Fibroblast of mammary gland (primary cell): ENCODE data around the gene TMUB2.

ENCODE experiments used
- DNase-seq: peaks from one replicate; pipeline ENCODE4 v3.0.0-alpha.2; 2010; ENCODE audit warnings: low read depth
- H3K4me3 ChIP-seq: 2 replicates; pipeline ENCODE4 v1.5.1; 2011; ENCODE audit warnings: low read depth, mild to moderate bottlenecking, low read length, moderate library complexity; ENCODE audit not compliant: control insufficient read depth
- TF ChIP-seq, protein P1 (sequence below): conservative IDR thresholded peaks from 2 replicates; pipeline ENCODE4 v1.5.1; 2011; ENCODE audit warnings: low read depth, low read length, inconsistent platforms; ENCODE audit not compliant: control insufficient read depth, insufficient read depth

TMUB2 gene

DNA sequence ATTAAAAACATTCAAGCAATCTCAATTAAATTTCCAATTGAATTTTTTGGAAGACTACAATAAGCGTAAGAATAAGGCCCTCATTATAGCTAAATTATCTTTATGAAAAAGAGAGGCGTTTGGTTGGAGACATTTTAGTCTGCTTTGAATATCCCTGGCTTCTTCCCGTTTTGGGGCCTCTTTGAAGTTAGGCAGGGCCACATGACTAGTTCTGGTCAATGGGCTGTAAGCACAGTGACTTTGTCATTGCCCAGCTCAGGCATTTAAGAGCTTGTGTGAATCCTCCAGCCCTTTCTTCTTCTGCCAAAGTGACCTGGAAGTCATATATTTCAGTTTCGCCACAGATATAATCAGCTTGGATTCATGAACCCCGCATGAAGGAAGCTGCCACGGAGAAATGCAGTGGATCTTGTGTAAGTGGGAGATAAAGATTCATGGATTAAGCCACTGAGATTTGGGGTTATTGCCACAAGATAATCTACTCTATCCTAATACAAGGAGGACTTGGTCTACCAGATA lies 54.4 kb downstream of the TMUB2 start:
- DNase-seq = no peak
- H3K4me3 ChIP-seq = no peak overlapping the region
- TF ChIP-seq, protein P1, sequence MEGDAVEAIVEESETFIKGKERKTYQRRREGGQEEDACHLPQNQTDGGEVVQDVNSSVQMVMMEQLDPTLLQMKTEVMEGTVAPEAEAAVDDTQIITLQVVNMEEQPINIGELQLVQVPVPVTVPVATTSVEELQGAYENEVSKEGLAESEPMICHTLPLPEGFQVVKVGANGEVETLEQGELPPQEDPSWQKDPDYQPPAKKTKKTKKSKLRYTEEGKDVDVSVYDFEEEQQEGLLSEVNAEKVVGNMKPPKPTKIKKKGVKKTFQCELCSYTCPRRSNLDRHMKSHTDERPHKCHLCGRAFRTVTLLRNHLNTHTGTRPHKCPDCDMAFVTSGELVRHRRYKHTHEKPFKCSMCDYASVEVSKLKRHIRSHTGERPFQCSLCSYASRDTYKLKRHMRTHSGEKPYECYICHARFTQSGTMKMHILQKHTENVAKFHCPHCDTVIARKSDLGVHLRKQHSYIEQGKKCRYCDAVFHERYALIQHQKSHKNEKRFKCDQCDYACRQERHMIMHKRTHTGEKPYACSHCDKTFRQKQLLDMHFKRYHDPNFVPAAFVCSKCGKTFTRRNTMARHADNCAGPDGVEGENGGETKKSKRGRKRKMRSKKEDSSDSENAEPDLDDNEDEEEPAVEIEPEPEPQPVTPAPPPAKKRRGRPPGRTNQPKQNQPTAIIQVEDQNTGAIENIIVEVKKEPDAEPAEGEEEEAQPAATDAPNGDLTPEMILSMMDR = no peak
